K562 (cell line): ENCODE measurements around the gene REX1BD. TPM values are rescaled to one million over a fixed set of nuclear protein-coding genes. Genes with fewer than 3 reads are reported as not detected.
A peak's percentile ranks its signal among the peaks of the same experiment; 100 is the strongest.

Source experiments
- ATF7 ChIP-seq: fragments of 450-650 bp; IDR thresholded peaks from 2 replicates; pipeline ENCODE4 v1.7.1; 2014; ENCODE audit warnings: mild to moderate bottlenecking, moderate library complexity
- DNMT1 ChIP-seq: fragments of 450-650 bp; IDR thresholded peaks from 2 replicates; pipeline ENCODE4 v1.6.1; 2016; ENCODE audit warnings: antibody characterized with exemption, mild to moderate bottlenecking
- ETV6 ChIP-seq, 3 experiments: fragments of 150-350 bp in 1 of 3; sonication (generic) in 1 of 3; formaldehyde crosslinking in 1 of 3; IDR thresholded peaks; 2 replicates each; pipeline versions ENCODE4 v1.6.1 to v1.8.0; 2014 to 2022; ENCODE audit warnings: borderline replicate concordance in 2 of 3, low read depth in 2 of 3, antibody characterized with exemption in 1 of 3, low read length in 1 of 3, mild to moderate bottlenecking in 1 of 3, missing genetic modification reagents in 1 of 3
- FOXM1 ChIP-seq, 2 experiments: fragments of 450-650 bp in 1 of 2; sonication (generic) in 1 of 2; formaldehyde crosslinking in 1 of 2; IDR thresholded peaks; 2 replicates each; pipeline versions ENCODE4 v1.6.1 to v1.9.0; 2017 to 2022; ENCODE audit warnings: low read depth in 2 of 2, mild to moderate bottlenecking in 2 of 2, missing genetic modification reagents in 1 of 2, moderate library complexity in 1 of 2
- GABPB1 ChIP-seq: sonication (generic); formaldehyde crosslinking; IDR thresholded peaks from 2 replicates; pipeline ENCODE4 v1.8.0; 2022; ENCODE audit warnings: mild to moderate bottlenecking, missing genetic modification reagents
- LEF1 ChIP-seq: fragments of 450-650 bp; IDR thresholded peaks from 2 replicates; pipeline ENCODE4 v1.6.1; 2016; ENCODE audit warnings: mild to moderate bottlenecking
- MTA2 ChIP-seq: fragments of 450-650 bp; IDR thresholded peaks from 2 replicates; pipeline ENCODE4 v1.6.1; 2016; ENCODE audit warnings: low read depth
- NFIC ChIP-seq: fragments of 450-650 bp; IDR thresholded peaks from 2 replicates; pipeline ENCODE4 v1.6.1; 2017; ENCODE audit warnings: mild to moderate bottlenecking, inconsistent platforms
- PTBP1 ChIP-seq: fragments of 200-400 bp; formaldehyde crosslinking; IDR thresholded peaks from 2 replicates; pipeline ENCODE4 v1.6.1; 2017; ENCODE audit warnings: low read depth, low read length
- ZNF12 ChIP-seq: sonication (generic); formaldehyde crosslinking; IDR thresholded peaks from 2 replicates; pipeline ENCODE4 v1.4.0; 2020; ENCODE audit warnings: mild to moderate bottlenecking, missing genetic modification reagents
- ZNF780A ChIP-seq: fragments of 250-450 bp; sonication (Bioruptor Pico); IDR thresholded peaks from 2 replicates; pipeline ENCODE4 v1.5.0; 2021; ENCODE audit warnings: mild to moderate bottlenecking
- polyA plus RNA-seq, 8 experiments: library from polyadenylated mRNA; depleted of rRNA in 4 of 8; stranded (reverse) in 5 of 8; unstranded in 3 of 8; fragments of >200 nt; fragmentation: Nextera tagmentation in 2 of 8; fragmentation: Illumina TruSeq in 1 of 8; extraction: Ambion mirVana in 2 of 8; extraction: Trizol in 1 of 8; gene quantifications; 2 replicates each; pipeline versions ENCODE4 v1.2.1 to v1.2.3, GENCODE V29; 2011 to 2014; ENCODE audit warnings: inconsistent platforms in 1 of 8, missing spikeins in 1 of 8
- total RNA-seq, 7 experiments: library from RNA; depleted of rRNA in 6 of 7; stranded (reverse); fragments of >200 nt in 6 of 7; fragmentation: Illumina TruSeq in 2 of 7; extraction: Trizol in 2 of 7; gene quantifications; 2 replicates each; pipeline versions ENCODE4 v1.2.1 to v1.2.3, GENCODE V29; 2011 to 2021; ENCODE audit warnings: low replicate concordance in 1 of 7
- TF ChIP-seq, protein P1 (sequence below): fragments of 150-350 bp; conservative IDR thresholded peaks from 2 replicates; pipeline ENCODE4 v1.6.1; 2014; ENCODE audit warnings: low read length
- TF ChIP-seq, protein P2 (sequence below): sonication (generic); formaldehyde crosslinking; IDR thresholded peaks from 2 replicates; pipeline ENCODE4 v1.8.1; 2023; ENCODE audit warnings: mild to moderate bottlenecking, missing genetic modification reagents, moderate library complexity
- TF ChIP-seq, protein P3 (sequence below): fragments of 250-450 bp; sonication (Bioruptor Pico); IDR thresholded peaks from 2 replicates; pipeline ENCODE4 v1.9.0; 2021; ENCODE audit warnings: mild to moderate bottlenecking, inconsistent platforms
- TF ChIP-seq, protein P4 (sequence below): fragments of 450-650 bp; IDR thresholded peaks from 2 replicates; pipeline ENCODE4 v1.6.1; 2016; ENCODE audit warnings: borderline replicate concordance
- TF ChIP-seq, protein P5 (sequence below), 2 experiments: fragments of 450-650 bp; IDR thresholded peaks; 2 replicates each; pipeline ENCODE4 v1.6.1; 2016

REX1BD gene
- total and polyA plus RNA-seq, 9 of the 15 experiments (the other 6 are each of a cell fraction or from before 2014, with no cell fraction given), result 1.9 to 136 (median 13.8) TPM

DNA sequence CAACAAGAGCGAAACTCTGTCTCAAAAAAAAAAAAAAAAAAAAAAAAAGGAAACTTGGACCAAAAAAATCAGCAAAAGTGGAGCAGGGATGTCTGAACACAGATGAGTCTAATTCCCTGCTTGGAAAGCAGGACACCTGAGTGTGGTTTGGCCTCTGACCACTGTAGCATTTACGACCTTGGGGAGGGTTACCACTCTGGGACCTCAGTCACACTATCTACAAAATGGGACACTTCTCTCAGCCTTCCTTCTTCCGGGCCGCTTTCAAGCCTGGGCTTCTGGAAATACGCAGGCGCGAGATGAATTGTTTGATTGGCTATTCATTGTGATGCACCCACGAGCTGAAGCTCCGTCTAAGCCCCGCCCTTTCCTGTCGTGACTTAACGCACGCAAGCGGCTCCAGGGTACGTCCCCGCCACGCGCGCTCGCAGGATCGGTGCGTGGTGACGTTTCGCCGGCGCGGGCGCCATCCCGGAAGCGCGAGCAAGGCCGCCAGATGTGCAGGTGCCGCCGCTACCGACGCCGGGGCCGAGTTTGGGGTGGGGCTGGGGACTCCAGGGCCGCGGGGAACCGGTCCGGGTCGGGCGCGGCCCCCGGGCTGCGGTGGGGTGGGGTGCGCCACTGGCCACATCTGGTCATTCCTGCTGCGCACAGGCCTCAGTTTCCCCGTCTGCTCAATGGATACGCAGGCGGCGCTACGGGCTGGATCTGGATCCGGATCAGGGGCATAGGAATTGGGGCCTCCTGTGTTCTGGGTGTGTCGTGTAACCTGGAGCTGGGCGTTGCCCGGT lies 31.0 kb upstream of the REX1BD start, which contains the start of gene KXD1 (continued):
- TF ChIP-seq ETV6 (IDR thresholded peaks at IDR 0.05; ENCODE audit: borderline replicate concordance in 1 of 2, low read depth in 2 of 2, low read length in 1 of 2) (no peak), ETV6 (CRISPR knock-in tag; IDR thresholded peaks at IDR 0.05; ENCODE audit: borderline replicate concordance) (no peak), ZNF12 (no peak), LEF1 (no peak), DNMT1 (no peak), PTBP1 (peak; percentile 96), MTA2 (peak; percentile 40; the same call in 1 of the 2 replicates), NFIC (peak; percentile 47), FOXM1 (IDR thresholded peaks at IDR 0.05; ENCODE audit: low read depth) (peak; percentile 59), FOXM1 (CRISPR knock-in tag; IDR thresholded peaks at IDR 0.05; ENCODE audit: low read depth) (no peak), ZNF780A (CRISPR knock-in tag) (no peak), GABPB1 (peak; percentile 75; the same call in 1 of the 2 replicates), ATF7 (peak; percentile 79)
- TF ChIP-seq, protein P1, sequence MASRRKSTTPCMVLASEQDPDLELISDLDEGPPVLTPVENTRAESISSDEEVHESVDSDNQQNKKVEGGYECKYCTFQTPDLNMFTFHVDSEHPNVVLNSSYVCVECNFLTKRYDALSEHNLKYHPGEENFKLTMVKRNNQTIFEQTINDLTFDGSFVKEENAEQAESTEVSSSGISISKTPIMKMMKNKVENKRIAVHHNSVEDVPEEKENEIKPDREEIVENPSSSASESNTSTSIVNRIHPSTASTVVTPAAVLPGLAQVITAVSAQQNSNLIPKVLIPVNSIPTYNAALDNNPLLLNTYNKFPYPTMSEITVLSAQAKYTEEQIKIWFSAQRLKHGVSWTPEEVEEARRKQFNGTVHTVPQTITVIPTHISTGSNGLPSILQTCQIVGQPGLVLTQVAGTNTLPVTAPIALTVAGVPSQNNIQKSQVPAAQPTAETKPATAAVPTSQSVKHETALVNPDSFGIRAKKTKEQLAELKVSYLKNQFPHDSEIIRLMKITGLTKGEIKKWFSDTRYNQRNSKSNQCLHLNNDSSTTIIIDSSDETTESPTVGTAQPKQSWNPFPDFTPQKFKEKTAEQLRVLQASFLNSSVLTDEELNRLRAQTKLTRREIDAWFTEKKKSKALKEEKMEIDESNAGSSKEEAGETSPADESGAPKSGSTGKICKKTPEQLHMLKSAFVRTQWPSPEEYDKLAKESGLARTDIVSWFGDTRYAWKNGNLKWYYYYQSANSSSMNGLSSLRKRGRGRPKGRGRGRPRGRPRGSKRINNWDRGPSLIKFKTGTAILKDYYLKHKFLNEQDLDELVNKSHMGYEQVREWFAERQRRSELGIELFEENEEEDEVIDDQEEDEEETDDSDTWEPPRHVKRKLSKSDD, result no peak
- TF ChIP-seq, protein P2, sequence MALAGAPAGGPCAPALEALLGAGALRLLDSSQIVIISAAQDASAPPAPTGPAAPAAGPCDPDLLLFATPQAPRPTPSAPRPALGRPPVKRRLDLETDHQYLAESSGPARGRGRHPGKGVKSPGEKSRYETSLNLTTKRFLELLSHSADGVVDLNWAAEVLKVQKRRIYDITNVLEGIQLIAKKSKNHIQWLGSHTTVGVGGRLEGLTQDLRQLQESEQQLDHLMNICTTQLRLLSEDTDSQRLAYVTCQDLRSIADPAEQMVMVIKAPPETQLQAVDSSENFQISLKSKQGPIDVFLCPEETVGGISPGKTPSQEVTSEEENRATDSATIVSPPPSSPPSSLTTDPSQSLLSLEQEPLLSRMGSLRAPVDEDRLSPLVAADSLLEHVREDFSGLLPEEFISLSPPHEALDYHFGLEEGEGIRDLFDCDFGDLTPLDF (CRISPR knock-in tag), result peak; percentile 86
- TF ChIP-seq, protein P3, sequence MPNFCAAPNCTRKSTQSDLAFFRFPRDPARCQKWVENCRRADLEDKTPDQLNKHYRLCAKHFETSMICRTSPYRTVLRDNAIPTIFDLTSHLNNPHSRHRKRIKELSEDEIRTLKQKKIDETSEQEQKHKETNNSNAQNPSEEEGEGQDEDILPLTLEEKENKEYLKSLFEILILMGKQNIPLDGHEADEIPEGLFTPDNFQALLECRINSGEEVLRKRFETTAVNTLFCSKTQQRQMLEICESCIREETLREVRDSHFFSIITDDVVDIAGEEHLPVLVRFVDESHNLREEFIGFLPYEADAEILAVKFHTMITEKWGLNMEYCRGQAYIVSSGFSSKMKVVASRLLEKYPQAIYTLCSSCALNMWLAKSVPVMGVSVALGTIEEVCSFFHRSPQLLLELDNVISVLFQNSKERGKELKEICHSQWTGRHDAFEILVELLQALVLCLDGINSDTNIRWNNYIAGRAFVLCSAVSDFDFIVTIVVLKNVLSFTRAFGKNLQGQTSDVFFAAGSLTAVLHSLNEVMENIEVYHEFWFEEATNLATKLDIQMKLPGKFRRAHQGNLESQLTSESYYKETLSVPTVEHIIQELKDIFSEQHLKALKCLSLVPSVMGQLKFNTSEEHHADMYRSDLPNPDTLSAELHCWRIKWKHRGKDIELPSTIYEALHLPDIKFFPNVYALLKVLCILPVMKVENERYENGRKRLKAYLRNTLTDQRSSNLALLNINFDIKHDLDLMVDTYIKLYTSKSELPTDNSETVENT (CRISPR knock-in tag), result no peak
- TF ChIP-seq, protein P4, sequence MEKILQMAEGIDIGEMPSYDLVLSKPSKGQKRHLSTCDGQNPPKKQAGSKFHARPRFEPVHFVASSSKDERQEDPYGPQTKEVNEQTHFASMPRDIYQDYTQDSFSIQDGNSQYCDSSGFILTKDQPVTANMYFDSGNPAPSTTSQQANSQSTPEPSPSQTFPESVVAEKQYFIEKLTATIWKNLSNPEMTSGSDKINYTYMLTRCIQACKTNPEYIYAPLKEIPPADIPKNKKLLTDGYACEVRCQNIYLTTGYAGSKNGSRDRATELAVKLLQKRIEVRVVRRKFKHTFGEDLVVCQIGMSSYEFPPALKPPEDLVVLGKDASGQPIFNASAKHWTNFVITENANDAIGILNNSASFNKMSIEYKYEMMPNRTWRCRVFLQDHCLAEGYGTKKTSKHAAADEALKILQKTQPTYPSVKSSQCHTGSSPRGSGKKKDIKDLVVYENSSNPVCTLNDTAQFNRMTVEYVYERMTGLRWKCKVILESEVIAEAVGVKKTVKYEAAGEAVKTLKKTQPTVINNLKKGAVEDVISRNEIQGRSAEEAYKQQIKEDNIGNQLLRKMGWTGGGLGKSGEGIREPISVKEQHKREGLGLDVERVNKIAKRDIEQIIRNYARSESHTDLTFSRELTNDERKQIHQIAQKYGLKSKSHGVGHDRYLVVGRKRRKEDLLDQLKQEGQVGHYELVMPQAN, result peak; percentile 48; the same call in 1 of the 2 replicates
- TF ChIP-seq, protein P5, sequence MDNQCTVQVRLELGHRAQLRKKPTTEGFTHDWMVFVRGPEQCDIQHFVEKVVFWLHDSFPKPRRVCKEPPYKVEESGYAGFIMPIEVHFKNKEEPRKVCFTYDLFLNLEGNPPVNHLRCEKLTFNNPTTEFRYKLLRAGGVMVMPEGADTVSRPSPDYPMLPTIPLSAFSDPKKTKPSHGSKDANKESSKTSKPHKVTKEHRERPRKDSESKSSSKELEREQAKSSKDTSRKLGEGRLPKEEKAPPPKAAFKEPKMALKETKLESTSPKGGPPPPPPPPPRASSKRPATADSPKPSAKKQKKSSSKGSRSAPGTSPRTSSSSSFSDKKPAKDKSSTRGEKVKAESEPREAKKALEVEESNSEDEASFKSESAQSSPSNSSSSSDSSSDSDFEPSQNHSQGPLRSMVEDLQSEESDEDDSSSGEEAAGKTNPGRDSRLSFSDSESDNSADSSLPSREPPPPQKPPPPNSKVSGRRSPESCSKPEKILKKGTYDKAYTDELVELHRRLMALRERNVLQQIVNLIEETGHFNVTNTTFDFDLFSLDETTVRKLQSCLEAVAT (IDR thresholded peaks at IDR 0.05), result peak in 1 of 2 experiments; percentile 34; a peak in 1 of 4 replicates
